Measurements from ENCODE around the gene TMEM131L.

DNA sequence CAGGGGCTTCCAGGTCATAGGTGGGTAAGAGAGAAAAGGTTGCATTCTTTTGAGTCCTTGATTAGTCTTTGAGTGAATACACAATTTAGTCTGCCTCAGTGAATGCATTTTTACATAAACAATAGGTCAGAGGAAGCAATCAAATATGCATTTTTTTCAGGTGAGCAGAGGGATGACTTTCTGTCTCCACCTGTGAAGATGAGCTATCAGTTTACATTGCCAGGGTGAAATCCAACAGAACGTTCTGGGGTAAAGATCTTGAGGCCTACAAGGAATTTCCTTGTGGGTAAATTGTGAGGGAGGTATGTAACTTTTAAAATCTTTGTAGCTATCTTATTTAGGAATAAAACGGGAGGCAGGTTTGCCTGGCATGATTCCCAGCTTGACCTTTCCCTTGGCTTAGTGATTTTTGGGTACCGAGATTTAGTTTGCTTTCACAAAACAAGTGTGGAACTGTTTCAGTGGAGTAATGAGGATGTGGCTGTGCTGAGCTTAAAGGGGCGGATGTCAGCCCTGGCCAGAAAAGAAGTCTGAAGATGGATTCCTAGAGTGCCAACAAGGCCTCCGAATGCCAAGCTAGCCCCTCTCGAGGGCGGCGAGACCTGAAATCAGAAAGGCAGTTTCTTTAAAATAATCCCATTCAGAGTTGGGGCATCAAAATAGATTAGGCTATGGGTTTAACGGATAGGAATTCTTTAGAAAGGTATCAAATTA is 29.5 kb downstream of the TMEM131L start:
- TF ChIP-seq POLR2A (IDR thresholded peaks at IDR 0.05; ENCODE audit: low read depth, low read length) (no peak), TAF1 (IDR thresholded peaks at IDR 0.05; ENCODE audit: low read depth, low read length) (no peak), POLR2AphosphoS5 (IDR thresholded peaks at IDR 0.05; ENCODE audit: low read depth, low read length) (no peak)
